ENCODE measurements around the gene ZBTB7A. TPM values are rescaled to one million over a fixed set of nuclear protein-coding genes. Genes with fewer than 3 reads are reported as not detected.

Gene ZBTB7A
- total RNA-seq, 1 experiment from 2014 or later = 49.5 TPM

GRCh38 chr19:4080473-4080872, 13.8 kb upstream of the ZBTB7A start:
- no peak for ATAC-seq
- no TSS peak for BruUV-seq (replicated peaks)

GRCh38 chr19:4077800-4078684, 11.3 kb upstream of the ZBTB7A start:
- H3K4me1 ChIP-seq (ENCODE audit: control insufficient read depth in 1 of 2, insufficient read depth in 2 of 2, low read length in 2 of 2) = peaks cover 12 to 32% of the 10 kb centered on the region in 2 experiments
- H3K36me3 ChIP-seq (ENCODE audit: control insufficient read depth in 1 of 2, insufficient read depth in 2 of 2, low read length in 2 of 2) = no peaks in the 10 kb centered on the region
- intact Hi-C loops (cut with micrococcal nuclease) = no loop called here
- CTCF ChIA-PET = no interaction called here
- no peak overlapping the region for H2AFZ ChIP-seq (ENCODE audit: low read depth, low read length, poor library complexity, severe bottlenecking)
- POLR2A ChIA-PET = no interaction called here
- no peaks in the 10 kb centered on the region for H3K79me2 ChIP-seq (ENCODE audit: insufficient read depth, low read length)
- H3K4me3 ChIP-seq (replicated peaks in 1 of 2; ENCODE audit: low read depth in 1 of 2, low read length in 2 of 2) = no peak overlapping the region
- TF ChIP-seq EZH2phosphoT487 (IDR thresholded peaks at IDR 0.05; ENCODE audit: borderline replicate concordance) (no peak), SP1 (IDR thresholded peaks at IDR 0.05; ENCODE audit: low read depth) (no peak), ZNF274 (IDR thresholded peaks at IDR 0.05; ENCODE audit: low read depth, low read length) (no peak), EZH2 (IDR thresholded peaks at IDR 0.05) (no peak), CTCF (IDR thresholded peaks at IDR 0.05 in 2 of 3, conservative IDR thresholded peaks at IDR 0.05 in 1 of 3; ENCODE audit: borderline replicate concordance in 1 of 3, insufficient read depth in 1 of 3, low read depth in 2 of 3, low read length in 2 of 3) (no peak), CBX3 (IDR thresholded peaks at IDR 0.05; ENCODE audit: low read depth) (no peak), SRF (IDR thresholded peaks at IDR 0.05; ENCODE audit: low read depth) (no peak)
- H3K27me3 ChIP-seq (ENCODE audit: insufficient read depth, low read length) = no peaks in the 10 kb centered on the region
- no peaks in the 10 kb centered on the region for H4K20me1 ChIP-seq (ENCODE audit: insufficient read depth)
- no peak overlapping the region for H3K9ac ChIP-seq (ENCODE audit: low read length)
- BruUV-seq (replicated peaks) = no TSS peak
- H3K27ac ChIP-seq (ENCODE audit: low read depth, low read length) = no peak overlapping the region
- H3K9me2 ChIP-seq (ENCODE audit: insufficient read depth) = no peaks in the 10 kb centered on the region
- ATAC-seq (no peak), DNase-seq (ENCODE audit: low read depth, low spot score) (no peak)
- H3K4me2 ChIP-seq (ENCODE audit: low read length) = no peak overlapping the region
- RAD21 ChIA-PET (ENCODE audit: low non-redundant PET in 1 of 2, low total read pairs in 2 of 2, uncharacterized antibody in 2 of 2, unreplicated experiment in 2 of 2) = no interaction called here
- no peaks in the 10 kb centered on the region for H3K9me3 ChIP-seq (ENCODE audit: control insufficient read depth in 1 of 2, insufficient read depth in 1 of 2, low read depth in 1 of 2, low read length in 2 of 2)

More at GRCh38 chr19:4080473-4080872, 13.8 kb upstream of the ZBTB7A start:
- Histone ChIP-seq H2AFZ (ENCODE audit: low read depth, low read length, poor library complexity, severe bottlenecking) (no peak overlapping the region), H3K36me3 (ENCODE audit: control insufficient read depth in 1 of 2, insufficient read depth in 2 of 2, low read length in 2 of 2) (no peaks in the 10 kb centered on the region), H3K4me3 (replicated peaks in 1 of 2; ENCODE audit: low read depth in 1 of 2, low read length in 2 of 2) (no peak overlapping the region), H3K27ac (ENCODE audit: low read depth, low read length) (no peak overlapping the region), H4K20me1 (ENCODE audit: insufficient read depth) (no peaks in the 10 kb centered on the region), H3K9ac (ENCODE audit: low read length) (no peak overlapping the region), H3K27me3 (ENCODE audit: insufficient read depth, low read length) (no peaks in the 10 kb centered on the region), H3K4me2 (ENCODE audit: low read length) (no peak overlapping the region), H3K79me2 (ENCODE audit: insufficient read depth, low read length) (no peaks in the 10 kb centered on the region), H3K9me3 (ENCODE audit: control insufficient read depth in 1 of 2, insufficient read depth in 1 of 2, low read depth in 1 of 2, low read length in 2 of 2) (no peaks in the 10 kb centered on the region), H3K9me2 (ENCODE audit: insufficient read depth) (no peaks in the 10 kb centered on the region), H3K4me1 (ENCODE audit: control insufficient read depth in 1 of 2, insufficient read depth in 2 of 2, low read length in 2 of 2) (peaks cover 12 to 32% of the 10 kb centered on the region in 2 experiments)
- ChIA-PET RAD21 (ENCODE audit: low non-redundant PET in 1 of 2, low total read pairs in 2 of 2, uncharacterized antibody in 2 of 2, unreplicated experiment in 2 of 2) (interaction anchor here in 1 of 2 experiments (0.6 kb wide), 1 partner anchor 14 kb away, joined by 6 read pairs; the partner anchor contains the start of gene ZBTB7A), CTCF (no interaction called here), POLR2A (no interaction called here)
- intact Hi-C loops (cut with micrococcal nuclease) = no loop called here
- DNase-seq (ENCODE audit: low read depth, low spot score) = no peak
- TF ChIP-seq ELF1 (IDR thresholded peaks at IDR 0.05; ENCODE audit: borderline replicate concordance, low read depth) = no peak
- no peak for TF ChIP-seq CBX3 (IDR thresholded peaks at IDR 0.05; ENCODE audit: low read depth)
- TF ChIP-seq JUND (IDR thresholded peaks at IDR 0.05) = no peak
- TF ChIP-seq ATF3 (IDR thresholded peaks at IDR 0.05) = no peak
- TF ChIP-seq CEBPB (IDR thresholded peaks at IDR 0.05; ENCODE audit: low read depth) = no peak
- no peak for TF ChIP-seq SIN3A (IDR thresholded peaks at IDR 0.05; ENCODE audit: low read depth)
- TF ChIP-seq EZH2phosphoT487 (IDR thresholded peaks at IDR 0.05; ENCODE audit: borderline replicate concordance) = no peak
- TF ChIP-seq YY1 (IDR thresholded peaks at IDR 0.05; ENCODE audit: extremely low read depth, insufficient replicate concordance, low read depth, low read length) = no peak
- TF ChIP-seq ZFX (IDR thresholded peaks at IDR 0.05) = no peak
- TF ChIP-seq ZNF274 (IDR thresholded peaks at IDR 0.05; ENCODE audit: low read depth, low read length) = no peak
- TF ChIP-seq FOSL1 (IDR thresholded peaks at IDR 0.05; ENCODE audit: low read depth) = no peak
